BLaER1 treated with 17β-estradiol and CSF1 and Interleukin-3, amounts not matched to agents 10 nM and 100 nM (cell line): ENCODE data around the gene JAZF1.

ENCODE experiments used
- H3K27ac ChIP-seq, 11 experiments: shearing (Covaris generic); formaldehyde crosslinking; 2 replicates each; pipeline ENCODE4 v1.8.1; 2022
- H3K27me3 ChIP-seq, 11 experiments: shearing (Covaris generic); formaldehyde crosslinking; 2 replicates each; pipeline ENCODE4 v1.8.1; 2022
- H3K36me3 ChIP-seq, 11 experiments: shearing (Covaris generic); formaldehyde crosslinking; 2 replicates each; pipeline ENCODE4 v1.8.1; 2022
- H3K4me1 ChIP-seq, 10 experiments: shearing (Covaris generic); formaldehyde crosslinking; 2 replicates each; pipeline ENCODE4 v1.8.1; 2022
- H3K4me2 ChIP-seq, 11 experiments: shearing (Covaris generic); formaldehyde crosslinking; 2 replicates each; pipeline ENCODE4 v1.8.1; 2022
- H3K4me3 ChIP-seq, 10 experiments: shearing (Covaris generic); formaldehyde crosslinking; 2 replicates each; pipeline ENCODE4 v1.8.1; 2022
- H3K9ac ChIP-seq, 11 experiments: shearing (Covaris generic); formaldehyde crosslinking; 2 replicates each; pipeline ENCODE4 v1.8.1; 2022
- H3K9me3 ChIP-seq, 11 experiments: shearing (Covaris generic); formaldehyde crosslinking; replicated peaks in 1 of 11; 2 replicates each; pipeline ENCODE4 v1.8.1; 2022
- H4K20me1 ChIP-seq, 11 experiments: shearing (Covaris generic); formaldehyde crosslinking; 2 replicates each; pipeline ENCODE4 v1.8.1; 2022
- Cebpa-rat ChIP-seq, 11 experiments: shearing (Covaris generic); IDR thresholded peaks; 2 replicates each; pipeline ENCODE4 v1.8.1; 2022

Gene JAZF1

DNA sequence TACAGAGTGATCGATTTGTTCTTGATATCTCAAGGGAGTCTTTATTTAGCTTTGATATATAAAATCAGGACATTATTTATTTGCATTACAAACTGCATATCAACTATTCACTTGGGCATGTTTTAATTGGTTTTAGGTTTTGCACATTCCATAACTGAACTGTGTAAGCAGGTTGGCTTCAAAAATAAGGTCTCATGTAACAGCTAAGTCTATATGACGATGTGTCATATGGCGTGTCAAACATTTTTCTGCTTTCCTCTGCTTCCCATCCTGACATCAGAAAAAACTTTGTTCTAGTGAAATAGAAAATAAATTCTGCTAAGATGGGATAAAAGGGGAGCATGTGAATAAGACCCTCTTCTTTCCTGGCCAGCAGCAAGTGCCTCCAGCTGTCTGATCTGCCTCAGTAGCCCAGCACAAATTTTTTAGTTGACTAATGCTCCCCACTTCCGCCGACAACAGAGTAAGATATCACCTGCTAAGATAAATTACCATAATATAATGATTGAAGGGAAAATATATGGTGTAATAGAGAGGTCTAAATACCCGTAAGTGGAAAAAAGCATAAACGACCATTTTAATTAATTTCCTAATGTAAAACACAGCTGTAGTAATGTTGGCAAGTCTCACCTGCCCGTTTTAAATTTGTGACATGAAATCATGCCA lies 260.2 kb downstream of the JAZF1 start:
- H4K20me1 ChIP-seq, result peaks cover 0 to 40% (median 11%) of the 10 kb centered on the region in 11 experiments; a peak in 12 of 22 replicates
- no peak overlapping the region for H3K4me3 ChIP-seq
- H3K27me3 ChIP-seq, result no peaks in the 10 kb centered on the region
- no peak for TF ChIP-seq Cebpa-rat (IDR thresholded peaks at IDR 0.05)
- H3K4me1 ChIP-seq, result peaks cover 31 to 56% (median 47%) of the 10 kb centered on the region in 10 experiments
- H3K27ac ChIP-seq, result no peak overlapping the region
- H3K4me2 ChIP-seq, result peak overlapping the region in 3 of 11 experiments; percentile 31 to 79 (median 68); a peak in 4 of 22 replicates
- no peak overlapping the region for H3K9ac ChIP-seq
- H3K9me3 ChIP-seq, result peaks cover 0 to 16% (median 7%) of the 10 kb centered on the region in 11 experiments; a peak in 6 of 22 replicates
- H3K36me3 ChIP-seq, result peaks cover 0 to 14% (median 0%) of the 10 kb centered on the region in 11 experiments; a peak in 3 of 22 replicates

DNA sequence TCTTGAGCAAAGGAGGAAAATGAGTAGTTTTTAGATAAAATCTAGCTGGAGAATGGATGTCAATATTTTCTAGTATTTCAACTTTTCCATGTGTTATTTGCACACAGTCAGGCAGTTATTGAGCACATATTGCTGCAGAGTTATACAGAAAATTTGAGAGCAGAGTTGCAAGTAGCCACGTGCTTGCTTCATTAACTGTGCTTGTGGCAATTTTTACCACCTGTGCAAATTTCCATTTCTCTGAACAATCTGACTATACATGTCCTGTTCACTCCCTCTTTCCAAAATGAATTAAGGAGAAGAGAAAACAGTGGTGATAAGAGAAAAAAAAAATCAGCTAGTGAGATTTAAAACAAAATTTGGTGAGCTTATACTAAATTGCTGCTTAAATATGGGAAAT lies 262.1 kb downstream of the JAZF1 start:
- Histone ChIP-seq H3K4me3 (no peak overlapping the region), H3K27me3 (no peaks in the 10 kb centered on the region), H3K4me1 (peaks cover 24 to 49% (median 40%) of the 10 kb centered on the region in 10 experiments), H3K9me3 (peaks cover 0 to 12% (median 7%) of the 10 kb centered on the region in 11 experiments; a peak in 6 of 22 replicates), H3K36me3 (peaks cover 0 to 21% (median 0%) of the 10 kb centered on the region in 11 experiments; a peak in 3 of 22 replicates), H3K4me2 (peak overlapping the region in 7 of 11 experiments; percentile 4 to 32 (median 19); a peak in 8 of 22 replicates), H3K27ac (no peak overlapping the region), H4K20me1 (peaks cover 0 to 41% (median 11%) of the 10 kb centered on the region in 11 experiments; a peak in 12 of 22 replicates), H3K9ac (no peak overlapping the region)
- no peak for TF ChIP-seq Cebpa-rat (IDR thresholded peaks at IDR 0.05)

DNA sequence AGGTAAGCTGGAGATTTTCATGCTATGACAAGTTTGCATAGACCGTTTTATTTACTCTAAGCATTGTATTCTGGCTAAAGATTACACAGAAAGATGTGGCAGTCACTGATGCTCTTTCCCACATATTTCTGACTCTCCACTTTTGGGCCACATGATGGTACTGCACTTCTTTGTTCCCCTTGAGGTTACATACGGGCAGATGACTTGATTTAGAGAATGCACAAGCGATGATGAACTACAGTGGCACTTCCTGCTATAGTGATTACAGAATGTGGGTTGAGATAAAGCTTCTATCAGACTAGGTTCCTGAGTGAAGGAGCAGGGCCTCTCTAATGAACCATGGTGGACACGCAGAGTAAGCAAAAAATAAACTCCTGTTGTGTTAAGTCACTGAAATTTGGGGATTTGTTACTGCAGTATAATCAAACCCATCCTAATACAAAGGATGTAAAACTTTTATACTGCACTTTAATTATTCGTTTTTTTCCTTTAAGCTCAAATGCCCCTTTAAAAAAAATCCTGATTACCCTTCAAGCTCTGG lies 262.8 kb downstream of the JAZF1 start:
- peaks cover 17 to 42% (median 34%) of the 10 kb centered on the region in 10 experiments for H3K4me1 ChIP-seq
- no peaks in the 10 kb centered on the region for H3K27me3 ChIP-seq
- peaks cover 0 to 25% (median 0%) of the 10 kb centered on the region in 11 experiments; a peak in 3 of 22 replicates for H3K36me3 ChIP-seq
- no peak overlapping the region for H3K4me3 ChIP-seq
- H3K4me2 ChIP-seq, result peak overlapping the region in 9 of 11 experiments; percentile 2 to 32 (median 11); a peak in 10 of 22 replicates
- peaks cover 0 to 12% (median 7%) of the 10 kb centered on the region in 11 experiments; a peak in 6 of 22 replicates for H3K9me3 ChIP-seq
- H4K20me1 ChIP-seq, result peaks cover 0 to 37% (median 9%) of the 10 kb centered on the region in 11 experiments; a peak in 12 of 22 replicates
- H3K27ac ChIP-seq, result no peak overlapping the region
- TF ChIP-seq Cebpa-rat (IDR thresholded peaks at IDR 0.05), result no peak
- no peak overlapping the region for H3K9ac ChIP-seq

DNA sequence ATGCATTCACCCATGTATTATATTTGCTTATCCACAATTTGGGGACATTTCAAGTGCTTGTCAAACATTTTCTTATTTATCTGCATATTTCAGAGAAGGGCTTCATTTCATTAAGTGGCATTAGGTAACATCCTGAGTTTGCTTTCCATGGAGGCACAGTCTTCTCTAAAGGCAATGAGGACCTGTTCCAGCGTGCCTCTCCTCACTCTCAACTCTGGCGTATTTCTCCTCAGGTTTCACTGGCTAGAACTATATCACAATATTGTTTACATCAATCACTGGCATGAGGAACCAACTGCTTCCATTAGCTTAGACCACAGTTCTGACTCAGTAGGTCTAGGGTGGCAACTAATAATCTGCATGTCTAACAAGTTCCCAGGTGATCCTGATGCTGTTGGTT lies 263.5 kb downstream of the JAZF1 start:
- no peak overlapping the region for H3K4me3 ChIP-seq
- H3K9ac ChIP-seq, result no peak overlapping the region
- H4K20me1 ChIP-seq, result peaks cover 0 to 30% (median 3%) of the 10 kb centered on the region in 11 experiments; a peak in 12 of 22 replicates
- TF ChIP-seq Cebpa-rat (IDR thresholded peaks at IDR 0.05), result no peak
- no peak overlapping the region for H3K27ac ChIP-seq
- H3K27me3 ChIP-seq, result no peaks in the 10 kb centered on the region
- H3K4me1 ChIP-seq, result peaks cover 11 to 35% (median 27%) of the 10 kb centered on the region in 10 experiments
- H3K9me3 ChIP-seq, result peaks cover 0 to 12% (median 7%) of the 10 kb centered on the region in 11 experiments; a peak in 6 of 22 replicates
- H3K36me3 ChIP-seq, result peaks cover 0 to 32% (median 0%) of the 10 kb centered on the region in 11 experiments; a peak in 3 of 22 replicates
- H3K4me2 ChIP-seq, result peak overlapping the region in 1 of 11 experiments; percentile 32; a peak in 1 of 22 replicates

DNA sequence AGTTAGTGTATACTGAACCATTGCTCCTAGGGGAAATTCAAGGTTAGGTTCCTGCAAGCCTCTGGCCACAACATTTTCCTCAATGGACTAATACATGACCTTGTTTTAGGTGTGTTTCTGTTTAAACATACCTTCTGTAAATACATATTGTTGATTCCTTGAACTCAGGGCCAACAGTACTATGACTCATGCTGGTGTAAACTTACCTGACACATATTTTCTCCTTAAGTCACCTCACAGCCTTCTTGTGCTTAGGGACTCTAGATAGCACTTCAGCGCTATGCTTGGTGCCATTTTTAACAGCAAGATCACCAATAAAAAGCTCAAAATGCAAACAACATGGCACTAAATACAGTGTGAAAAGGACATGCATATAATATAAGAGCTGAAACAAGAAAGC lies 264.2 kb downstream of the JAZF1 start:
- no peak overlapping the region for H3K4me3 ChIP-seq
- peaks cover 0 to 37% (median 0%) of the 10 kb centered on the region in 11 experiments; a peak in 3 of 22 replicates for H3K36me3 ChIP-seq
- H4K20me1 ChIP-seq, result peaks cover 0 to 24% (median 0%) of the 10 kb centered on the region in 11 experiments; a peak in 5 of 22 replicates
- H3K4me1 ChIP-seq, result peaks cover 6 to 28% (median 20%) of the 10 kb centered on the region in 10 experiments; a peak in 19 of 20 replicates
- H3K4me2 ChIP-seq, result no peak overlapping the region
- no peak overlapping the region for H3K27ac ChIP-seq
- no peak overlapping the region for H3K9ac ChIP-seq
- TF ChIP-seq Cebpa-rat (IDR thresholded peaks at IDR 0.05), result no peak
- H3K27me3 ChIP-seq, result no peaks in the 10 kb centered on the region
- H3K9me3 ChIP-seq, result peaks cover 0 to 12% (median 7%) of the 10 kb centered on the region in 11 experiments; a peak in 6 of 22 replicates

DNA sequence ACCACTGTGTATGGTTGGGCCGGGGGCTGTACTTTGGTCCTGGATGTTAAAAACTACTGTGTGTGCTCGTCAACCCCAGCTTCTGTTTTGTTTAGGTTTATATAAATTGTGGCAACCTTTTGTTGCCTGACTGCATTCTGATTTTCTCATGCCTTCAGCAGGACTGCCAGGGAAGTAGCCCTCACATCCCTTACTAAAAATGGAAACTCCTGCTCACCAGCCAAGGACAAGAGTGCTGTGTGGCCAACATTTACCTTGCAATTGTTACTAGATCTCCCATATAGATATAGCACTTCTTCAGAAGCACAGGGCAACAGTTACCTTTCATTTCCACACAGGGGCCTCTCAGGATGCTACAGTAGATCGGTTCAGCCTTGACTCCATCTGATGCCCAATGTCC lies 266.2 kb downstream of the JAZF1 start:
- peaks cover 0 to 17% (median 13%) of the 10 kb centered on the region in 10 experiments; a peak in 14 of 20 replicates for H3K4me1 ChIP-seq
- no peak overlapping the region for H3K4me3 ChIP-seq
- H3K36me3 ChIP-seq, result peaks cover 0 to 40% (median 0%) of the 10 kb centered on the region in 11 experiments; a peak in 3 of 22 replicates
- no peak for TF ChIP-seq Cebpa-rat (IDR thresholded peaks at IDR 0.05)
- peaks cover 0 to 12% (median 7%) of the 10 kb centered on the region in 11 experiments; a peak in 6 of 22 replicates for H3K9me3 ChIP-seq
- H3K27me3 ChIP-seq, result no peaks in the 10 kb centered on the region
- H3K27ac ChIP-seq, result no peak overlapping the region
- H3K4me2 ChIP-seq, result no peak overlapping the region
- H4K20me1 ChIP-seq, result peaks cover 0 to 14% (median 0%) of the 10 kb centered on the region in 11 experiments; a peak in 2 of 22 replicates
- H3K9ac ChIP-seq, result no peak overlapping the region

DNA sequence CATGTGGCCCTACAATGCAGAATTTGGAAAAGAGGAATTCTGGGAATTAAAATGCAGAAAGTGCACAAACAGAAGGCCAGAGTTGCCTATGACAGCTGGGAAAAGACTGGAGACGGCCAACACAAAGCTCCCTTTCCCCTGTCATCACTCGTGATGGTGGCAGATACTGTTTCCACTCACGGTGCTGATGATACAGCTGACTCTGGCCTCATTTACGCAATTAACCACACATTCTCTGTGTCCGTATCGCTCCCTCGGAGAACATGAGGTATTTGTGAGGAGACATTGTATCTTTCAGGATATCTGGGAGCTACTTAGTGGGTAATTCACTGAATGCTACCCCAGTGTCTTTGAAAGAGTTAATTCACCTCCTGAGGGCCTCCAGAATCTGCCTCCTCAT lies 267.8 kb downstream of the JAZF1 start:
- no peak overlapping the region for H3K4me2 ChIP-seq
- no peak for TF ChIP-seq Cebpa-rat (IDR thresholded peaks at IDR 0.05)
- peaks cover 0 to 19% (median 16%) of the 10 kb centered on the region in 10 experiments; a peak in 17 of 20 replicates for H3K4me1 ChIP-seq
- no peak overlapping the region for H3K27ac ChIP-seq
- H3K4me3 ChIP-seq, result no peak overlapping the region
- peaks cover 0 to 40% (median 0%) of the 10 kb centered on the region in 11 experiments; a peak in 3 of 22 replicates for H3K36me3 ChIP-seq
- H3K9me3 ChIP-seq, result peaks cover 0 to 12% (median 7%) of the 10 kb centered on the region in 11 experiments; a peak in 6 of 22 replicates
- no peaks in the 10 kb centered on the region for H3K27me3 ChIP-seq
- peaks cover 0 to 14% (median 0%) of the 10 kb centered on the region in 11 experiments; a peak in 2 of 22 replicates for H4K20me1 ChIP-seq
- no peak overlapping the region for H3K9ac ChIP-seq

DNA sequence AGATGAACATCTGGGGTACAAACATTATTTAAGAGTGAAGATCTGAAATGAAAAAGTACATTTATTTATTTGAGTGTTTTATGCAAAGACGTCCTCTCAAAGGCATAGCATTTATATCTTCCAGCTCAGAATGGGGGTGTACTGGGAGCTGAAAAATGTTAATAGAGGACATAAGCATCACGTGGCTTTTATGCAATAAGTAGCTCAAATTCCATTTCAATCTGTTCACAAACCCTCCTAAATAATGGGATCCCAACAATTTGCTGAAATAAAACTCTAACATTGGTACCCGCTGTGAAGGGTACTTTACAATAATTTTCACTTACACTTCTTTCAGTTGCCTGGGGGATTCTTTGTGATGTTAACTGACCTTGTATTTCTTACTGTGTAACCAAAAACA lies 268.7 kb downstream of the JAZF1 start:
- H3K27me3 ChIP-seq, result no peaks in the 10 kb centered on the region
- no peak for TF ChIP-seq Cebpa-rat (IDR thresholded peaks at IDR 0.05)
- H3K4me2 ChIP-seq, result no peak overlapping the region

More for the DNA sequence above, 268.7 kb downstream of the JAZF1 start:
- no peak overlapping the region for H3K9ac ChIP-seq
- peaks cover 0 to 8% (median 6%) of the 10 kb centered on the region in 11 experiments; a peak in 6 of 22 replicates for H3K9me3 ChIP-seq
- peaks cover 0 to 8% (median 0%) of the 10 kb centered on the region in 11 experiments; a peak in 2 of 22 replicates for H4K20me1 ChIP-seq
- H3K4me1 ChIP-seq, result peaks cover 0 to 26% (median 20%) of the 10 kb centered on the region in 10 experiments; a peak in 15 of 20 replicates
- H3K4me3 ChIP-seq, result no peak overlapping the region
- H3K36me3 ChIP-seq, result peaks cover 0 to 38% (median 0%) of the 10 kb centered on the region in 11 experiments; a peak in 3 of 22 replicates
- no peak overlapping the region for H3K27ac ChIP-seq
